Fibroblast of lung (primary cell): Measurements from ENCODE around the gene GAD1.

ENCODE experiments used
- CTCF ChIP-seq, 2 donors: IDR thresholded peaks in 1 of 2; conservative IDR thresholded peaks in 1 of 2; 1 replicate in 1 of 2; 2 replicates in 1 of 2; pipeline ENCODE4 v1.5.1; 2011 to 2012; ENCODE audit warnings: low read length in 2 of 2, control low read depth in 1 of 2, inconsistent platforms in 1 of 2, low read depth in 1 of 2, mild to moderate bottlenecking in 1 of 2
- EZH2 ChIP-seq: IDR thresholded peaks from 2 replicates; pipeline ENCODE4 v1.5.1; 2012; ENCODE audit warnings: low read length, control low read depth, mild to moderate bottlenecking; ENCODE audit errors: missing control alignments

- no peak for TF ChIP-seq CTCF (conservative IDR thresholded peaks at IDR 0.05 in 1 of 2, IDR thresholded peaks at IDR 0.05 in 1 of 2; ENCODE audit: low read depth in 1 of 2, low read length in 2 of 2)
- no peak for TF ChIP-seq EZH2
Observed at GRCh38 chr2:170782673-170783072, 34.0 kb upstream of the GAD1 start.
